ENCODE results near the gene RPTOR.
"Not testable (repeated sequence)": the region's sequence is repeated elsewhere in the genome, so short reads cannot be mapped to it uniquely, and the experiment has no call there.

GRCh38 chr17:80537386-80537785, 7.3 kb upstream of the RPTOR start:
- TF ChIP-seq CTCF, POLR2A, POLR2AphosphoS5 (IDR thresholded peaks at IDR 0.05): not testable (repeated sequence)
